HG03354 (cell line): Measurements from ENCODE around the gene LIPE.

Source experiments
- ATAC-seq: cut with Tn5 transposase; IDR thresholded peaks from one replicate; pipeline ENCODE4 v1.9.1; 2021; ENCODE audit warnings: mild to moderate bottlenecking; ENCODE audit not compliant: unreplicated experiment, poor library complexity, severe bottlenecking

LIPE gene

DNA sequence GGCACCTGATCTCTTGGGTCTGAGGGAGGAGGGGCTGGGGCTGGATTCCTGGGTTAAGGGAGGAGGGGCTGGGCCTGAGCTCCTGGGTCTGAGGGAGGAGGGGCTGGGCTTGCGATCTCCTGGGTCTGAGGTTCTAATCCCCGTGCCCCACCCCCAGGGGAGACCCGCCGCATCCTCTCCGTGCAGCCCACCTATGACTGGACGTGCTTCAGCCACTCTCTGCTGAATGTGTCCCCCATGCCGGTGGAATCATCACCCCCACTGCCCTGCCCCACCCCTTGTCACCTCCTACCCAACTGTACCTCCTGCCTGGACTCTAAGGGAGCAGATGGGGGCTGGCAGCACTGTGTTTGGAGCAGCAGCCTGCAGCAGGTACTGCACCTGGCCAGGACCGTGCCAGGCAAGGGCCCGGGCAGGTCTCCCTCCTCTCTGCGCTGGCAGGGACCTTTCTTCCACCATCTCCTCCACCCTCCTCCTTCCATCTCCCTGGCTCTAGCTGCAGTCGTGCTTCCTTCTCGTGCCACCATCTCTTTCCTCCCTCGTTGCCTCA is 64.2 kb downstream of the LIPE start:
- ATAC-seq: no peak

DNA sequence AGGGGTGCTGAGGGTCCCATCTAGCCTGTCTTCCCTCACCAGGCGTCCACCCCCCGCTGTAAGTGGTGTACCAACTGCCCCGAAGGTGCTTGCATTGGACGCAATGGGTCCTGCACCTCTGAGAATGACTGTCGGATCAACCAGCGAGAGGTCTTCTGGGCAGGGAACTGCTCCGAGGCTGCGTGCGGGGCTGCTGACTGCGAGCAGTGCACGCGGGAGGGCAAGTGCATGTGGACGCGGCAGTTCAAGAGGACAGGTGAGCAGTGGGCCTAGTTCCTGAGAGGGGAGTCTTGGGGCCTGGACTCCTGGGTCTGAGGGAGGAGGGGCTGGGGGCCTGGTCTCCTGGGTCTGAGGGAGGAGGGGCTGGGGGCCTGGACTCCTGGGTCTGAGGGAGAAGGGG is 64.8 kb downstream of the LIPE start:
- ATAC-seq: no peak

DNA sequence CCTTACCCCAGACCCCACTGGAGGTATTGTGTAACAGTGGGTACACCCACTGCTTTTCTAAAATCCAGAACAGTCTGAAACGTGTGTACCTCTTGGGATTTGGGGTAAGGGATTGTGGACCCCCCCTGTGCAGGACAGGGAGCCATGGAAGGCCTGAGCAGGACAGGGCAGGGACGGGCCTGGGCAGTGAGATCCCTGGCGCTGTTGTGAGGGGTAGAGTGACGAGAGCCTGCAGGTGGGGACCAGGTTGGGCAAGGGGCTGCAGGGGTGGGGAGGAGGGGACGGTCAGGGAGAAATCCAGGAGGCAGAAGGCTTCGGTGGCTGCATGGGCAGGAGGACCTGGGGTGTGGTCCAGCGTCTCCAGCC is 65.7 kb downstream of the LIPE start:
- ATAC-seq: no peak

DNA sequence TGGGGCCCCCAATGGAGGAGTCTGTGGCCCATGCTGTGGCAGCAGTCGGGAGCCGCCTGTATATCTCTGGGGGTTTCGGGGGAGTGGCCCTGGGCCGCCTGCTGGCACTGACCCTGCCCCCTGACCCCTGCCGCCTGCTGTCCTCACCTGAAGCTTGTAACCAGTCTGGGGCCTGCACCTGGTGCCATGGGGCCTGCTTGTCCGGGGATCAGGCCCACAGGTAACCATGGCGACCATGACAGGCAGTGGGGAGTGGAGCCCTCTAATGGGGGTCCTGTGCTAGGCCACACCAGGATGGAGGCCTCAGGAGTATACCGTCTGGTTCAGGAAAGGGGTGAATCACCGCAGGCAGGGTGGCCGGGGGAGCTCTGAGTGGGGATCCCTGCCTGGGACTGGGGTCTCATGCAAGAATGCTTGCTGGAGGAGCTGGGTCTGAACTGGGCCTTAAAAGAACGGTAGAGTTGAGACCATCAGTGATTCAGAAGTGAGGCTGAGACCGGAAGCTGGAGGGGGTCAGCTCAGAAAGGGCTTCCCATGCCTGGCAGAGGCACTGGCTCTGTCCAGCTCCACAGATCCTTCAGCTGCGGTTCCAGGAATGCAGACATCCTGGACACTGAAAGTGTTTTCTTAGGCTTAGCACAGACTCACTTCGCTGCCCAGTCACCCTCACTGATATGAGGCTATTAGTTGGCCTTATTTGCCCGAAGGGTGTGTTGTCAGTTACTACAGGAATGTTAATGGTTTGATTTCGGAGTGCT is 66.2 kb downstream of the LIPE start:
- ATAC-seq: no peak

DNA sequence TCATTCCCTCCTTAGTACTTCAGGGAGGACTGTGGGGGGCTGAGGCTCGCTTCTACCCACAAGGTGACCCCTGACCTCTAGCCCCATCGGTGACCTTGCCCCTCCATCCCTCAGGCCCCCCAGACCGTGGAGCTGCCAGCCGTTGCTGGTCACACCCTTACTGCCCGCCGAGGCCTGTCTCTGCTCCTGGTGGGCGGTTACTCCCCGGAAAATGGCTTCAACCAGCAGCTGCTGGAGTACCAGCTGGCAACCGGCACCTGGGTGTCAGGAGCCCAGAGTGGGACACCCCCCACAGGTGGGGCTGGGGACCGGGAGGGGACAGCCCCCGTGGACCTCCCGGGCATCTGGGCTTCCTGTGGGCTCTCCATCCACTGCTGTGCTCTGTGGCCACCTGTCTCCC is 69.9 kb downstream of the LIPE start:
- ATAC-seq: no peak

DNA sequence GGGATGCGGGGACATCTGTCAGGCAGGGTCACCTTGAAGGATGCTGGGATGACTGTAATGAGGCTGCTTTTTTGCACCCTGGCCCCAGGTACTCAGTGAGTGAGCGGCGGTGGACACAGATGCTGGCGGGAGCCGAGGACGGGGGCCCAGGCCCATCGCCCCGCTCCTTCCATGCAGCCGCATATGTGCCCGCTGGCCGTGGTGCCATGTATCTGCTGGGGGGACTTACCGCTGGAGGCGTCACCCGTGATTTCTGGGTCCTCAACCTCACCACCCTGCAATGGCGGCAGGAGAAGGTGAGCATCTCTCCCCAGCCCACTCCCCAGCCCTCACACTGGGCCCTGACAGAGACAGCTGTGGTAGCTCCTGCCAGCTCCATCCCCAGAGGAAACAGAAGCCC is 70.5 kb downstream of the LIPE start:
- ATAC-seq: no peak

DNA sequence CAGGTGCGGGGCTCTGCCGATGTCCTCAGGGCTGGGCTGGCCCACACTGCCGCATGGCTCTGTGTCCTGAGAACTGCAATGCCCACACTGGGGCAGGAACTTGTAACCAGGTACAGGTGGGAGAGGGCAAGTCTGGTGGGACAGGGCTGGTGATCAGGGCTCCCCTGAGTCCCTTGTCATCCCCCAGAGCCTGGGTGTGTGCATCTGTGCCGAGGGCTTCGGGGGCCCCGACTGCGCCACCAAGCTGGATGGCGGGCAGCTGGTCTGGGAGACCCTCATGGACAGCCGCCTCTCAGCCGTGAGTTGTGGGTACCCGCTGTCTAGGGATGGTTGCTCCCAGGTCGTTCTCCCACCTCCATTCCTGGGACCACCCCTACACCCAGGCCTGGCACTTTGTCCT is 71.3 kb downstream of the LIPE start:
- no peak for ATAC-seq

DNA sequence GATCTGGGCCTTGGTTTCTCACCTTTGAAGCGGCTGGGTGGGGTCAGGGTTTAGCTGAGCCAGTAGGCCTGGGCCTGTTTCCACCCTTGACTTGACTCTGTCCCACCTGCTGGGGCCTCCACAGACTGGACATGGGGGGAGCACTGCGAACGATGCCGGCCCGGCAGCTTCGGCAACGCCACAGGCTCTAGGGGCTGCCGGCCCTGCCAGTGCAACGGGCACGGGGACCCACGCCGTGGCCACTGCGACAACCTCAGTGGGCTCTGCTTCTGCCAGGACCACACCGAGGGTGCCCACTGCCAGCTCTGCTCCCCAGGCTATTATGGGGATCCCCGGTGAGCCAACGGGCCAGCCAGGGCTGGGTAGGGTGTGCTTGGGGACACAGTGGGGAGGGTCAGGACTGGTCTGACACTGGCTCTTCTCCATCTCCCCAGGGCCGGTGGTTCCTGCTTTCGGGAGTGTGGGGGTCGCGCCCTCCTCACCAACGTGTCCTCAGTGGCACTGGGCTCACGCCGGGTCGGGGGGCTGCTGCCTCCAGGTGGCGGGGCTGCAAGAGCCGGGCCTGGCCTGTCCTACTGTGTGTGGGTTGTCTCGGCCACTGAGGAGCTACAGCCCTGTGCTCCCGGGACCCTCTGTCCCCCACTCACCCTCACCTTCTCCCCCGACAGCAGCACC is 73.7 kb downstream of the LIPE start:
- no peak for ATAC-seq

DNA sequence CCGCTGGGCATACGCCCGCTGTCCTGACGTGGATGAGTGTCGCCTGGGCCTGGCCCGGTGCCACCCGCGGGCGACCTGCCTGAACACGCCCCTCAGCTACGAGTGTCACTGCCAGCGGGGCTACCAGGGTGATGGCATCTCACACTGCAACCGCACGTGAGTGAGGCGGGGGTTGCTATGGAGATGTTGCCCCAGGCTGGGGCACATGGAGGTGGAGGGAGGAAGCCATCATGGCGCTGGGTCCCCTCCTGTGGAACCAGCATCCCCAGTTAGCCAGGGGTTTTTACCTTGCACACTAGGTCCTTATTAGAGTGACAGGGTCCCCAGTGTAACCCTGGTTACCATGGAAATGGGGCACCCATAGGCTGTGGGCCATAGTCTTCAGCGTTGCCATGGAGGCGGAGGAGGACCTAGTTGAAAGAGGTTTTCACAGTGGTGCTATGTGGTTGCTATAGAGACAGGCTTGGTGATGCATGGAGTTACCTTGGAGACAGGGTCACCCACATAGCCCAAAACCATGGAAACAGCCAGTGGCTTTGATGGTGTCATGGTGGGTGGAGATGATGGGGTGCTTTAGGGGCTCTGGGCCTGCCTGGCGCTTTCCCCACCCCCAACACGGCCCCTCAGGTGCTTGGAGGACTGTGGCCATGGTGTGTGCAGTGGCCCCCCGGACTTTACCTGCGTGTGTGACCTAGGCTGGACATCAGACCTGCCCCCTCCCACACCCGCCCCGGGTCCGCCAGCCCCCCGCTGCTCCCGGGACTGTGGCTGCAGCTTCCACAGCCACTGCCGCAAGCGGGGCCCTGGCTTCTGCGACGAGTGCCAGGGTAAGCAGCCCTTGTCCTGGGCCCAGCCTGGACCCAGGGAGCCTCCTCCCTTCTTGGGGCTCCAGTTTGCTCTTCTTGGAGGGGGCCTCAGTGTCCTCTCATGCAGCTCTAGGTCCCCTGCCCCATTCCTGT is 74.6 kb downstream of the LIPE start:
- ATAC-seq: no peak
